ENCODE measurements around the gene ASB4. TPM values are rescaled to one million over a fixed set of nuclear protein-coding genes. Genes with fewer than 3 reads are reported as not detected.

Gene ASB4
- total RNA-seq, 1 donor = not detected

- TF ChIP-seq CTCF (IDR thresholded peaks at IDR 0.05; ENCODE audit: insufficient read depth, low read length) = no peak
- no peak for DNase-seq (ENCODE audit: low read depth)
- no peak overlapping the region for H3K4me3 ChIP-seq (ENCODE audit: low read depth, low read length)
Observed at GRCh38 chr7:95584769-95585425, 99.2 kb downstream of the ASB4 start.

GRCh38 chr7:95585426-95585789, 99.7 kb downstream of the ASB4 start:
- H3K4me3 ChIP-seq (ENCODE audit: low read depth, low read length) = no peak overlapping the region
- DNase-seq (ENCODE audit: low read depth) = no peak
- TF ChIP-seq CTCF (IDR thresholded peaks at IDR 0.05; ENCODE audit: insufficient read depth, low read length) = no peak

- no peak for TF ChIP-seq CTCF (IDR thresholded peaks at IDR 0.05; ENCODE audit: insufficient read depth, low read length)
- no peak overlapping the region for H3K4me3 ChIP-seq (ENCODE audit: low read depth, low read length)
- no peak for DNase-seq (ENCODE audit: low read depth)
Observed at GRCh38 chr7:95586951-95587301, 101.2 kb downstream of the ASB4 start.

- TF ChIP-seq CTCF (IDR thresholded peaks at IDR 0.05; ENCODE audit: insufficient read depth, low read length) = no peak
- no peak for DNase-seq (ENCODE audit: low read depth)
- no peak overlapping the region for H3K4me3 ChIP-seq (ENCODE audit: low read depth, low read length)
Observed at GRCh38 chr7:95589031-95589430, 103.3 kb downstream of the ASB4 start.

GRCh38 chr7:95589766-95590165, 104.0 kb downstream of the ASB4 start:
- H3K4me3 ChIP-seq (ENCODE audit: low read depth, low read length) = no peak overlapping the region
- DNase-seq (ENCODE audit: low read depth) = no peak
- no peak for TF ChIP-seq CTCF (IDR thresholded peaks at IDR 0.05; ENCODE audit: insufficient read depth, low read length)

Other genes with a start within 250 kb of the ASB4 start
- gene PON1, start 161.4 kb upstream of the ASB4 start, total RNA-seq (ENCODE audit: low replicate concordance) = not detected in 2 replicates
- gene PON3, start 89.6 kb upstream of the ASB4 start, total RNA-seq (ENCODE audit: low replicate concordance) = 0.82 TPM in 1 of 2 replicates, not detected in the other
- 30.0 and 52.5 TPM in 2 replicates for gene PON2, start 50.9 kb upstream of the ASB4 start, total RNA-seq (ENCODE audit: low replicate concordance)
- gene PDK4, start 110.6 kb downstream of the ASB4 start, total RNA-seq (ENCODE audit: low replicate concordance) = 0.72 and 4.5 TPM in 2 replicates